IPS DF 6.9 (cell line): ENCODE results near the gene HECTD4.

ENCODE experiments used
- DNase-seq: peaks from one replicate; pipeline ENCODE4 v3.0.0-alpha.2; 2013; ENCODE audit warnings: low read depth, low spot score
- H3K27ac ChIP-seq: one replicate; pipeline ENCODE4 v1.5.1; 2013; ENCODE audit warnings: low read length, control low read depth
- H3K27me3 ChIP-seq: 2 replicates; pipeline ENCODE4 v1.6.1; 2013; ENCODE audit warnings: mild to moderate bottlenecking, low read length; ENCODE audit not compliant: control insufficient read depth, insufficient read depth
- H3K36me3 ChIP-seq: 2 replicates; pipeline ENCODE4 v1.6.1; 2013; ENCODE audit warnings: low read length; ENCODE audit not compliant: control insufficient read depth, insufficient read depth
- H3K4me1 ChIP-seq: 2 replicates; pipeline ENCODE4 v1.6.1; 2013; ENCODE audit warnings: low read length; ENCODE audit not compliant: control insufficient read depth, insufficient read depth
- H3K4me3 ChIP-seq: 2 replicates; pipeline ENCODE4 v1.5.1; 2013; ENCODE audit warnings: mild to moderate bottlenecking, low read length
- H3K9me3 ChIP-seq: 2 replicates; pipeline ENCODE4 v1.6.1; 2013; ENCODE audit warnings: low read length, inconsistent platforms; ENCODE audit not compliant: control insufficient read depth, insufficient read depth
- WGBS: extraction: QIAGEN DNeasy Blood & Tissue Kit; methylation state at CpG from one replicate; pipeline ENCODE4 v1.1.7; 2013; ENCODE audit warnings: mixed read lengths, missing lambda C conversion rate; ENCODE audit not compliant: insufficient read length, insufficient coverage; 5-methylcytosine and 5-hydroxymethylcytosine counted together

Gene HECTD4

GRCh38 chr12:112303799-112304198 lies 78.4 kb downstream of the HECTD4 start:
- no peaks in the 10 kb centered on the region for H3K9me3 ChIP-seq
- H3K36me3 ChIP-seq, result no peaks in the 10 kb centered on the region
- no peaks in the 10 kb centered on the region for H3K27me3 ChIP-seq
- DNase-seq, result no peak
- no peak overlapping the region for H3K4me3 ChIP-seq
- no peaks in the 10 kb centered on the region for H3K4me1 ChIP-seq
- no CpG with 5 or more reads among the region's 2 CpGs for WGBS
- H3K27ac ChIP-seq, result no peak overlapping the region

GRCh38 chr12:112303004-112303403 lies 79.2 kb downstream of the HECTD4 start:
- Histone ChIP-seq H3K27ac (no peak overlapping the region), H3K36me3 (no peaks in the 10 kb centered on the region), H3K4me1 (no peaks in the 10 kb centered on the region), H3K27me3 (no peaks in the 10 kb centered on the region), H3K9me3 (no peaks in the 10 kb centered on the region), H3K4me3 (no peak overlapping the region)
- WGBS, result no CpG with 5 or more reads among the region's 3 CpGs
- DNase-seq, result no peak

GRCh38 chr12:112299704-112300103 lies 82.5 kb downstream of the HECTD4 start:
- Histone ChIP-seq H3K27me3 (no peaks in the 10 kb centered on the region), H3K27ac (no peak overlapping the region), H3K4me3 (no peak overlapping the region), H3K9me3 (no peaks in the 10 kb centered on the region), H3K4me1 (no peaks in the 10 kb centered on the region), H3K36me3 (peaks cover 13% of the 10 kb centered on the region)
- DNase-seq, result no peak
- WGBS, result no CpG with 5 or more reads among the region's 3 CpGs

GRCh38 chr12:112297188-112297587 lies 85.0 kb downstream of the HECTD4 start:
- Histone ChIP-seq H3K4me1 (no peaks in the 10 kb centered on the region), H3K4me3 (no peak overlapping the region), H3K36me3 (peaks cover 13% of the 10 kb centered on the region), H3K9me3 (no peaks in the 10 kb centered on the region), H3K27me3 (no peaks in the 10 kb centered on the region), H3K27ac (no peak overlapping the region)
- no peak for DNase-seq

GRCh38 chr12:112296183-112296582 lies 86.0 kb downstream of the HECTD4 start:
- WGBS, result no CpG with 5 or more reads among the region's 3 CpGs
- H3K36me3 ChIP-seq, result peaks cover 13% of the 10 kb centered on the region
- H3K4me1 ChIP-seq, result no peaks in the 10 kb centered on the region
- H3K27me3 ChIP-seq, result no peaks in the 10 kb centered on the region
- no peak for DNase-seq
- no peak overlapping the region for H3K27ac ChIP-seq
- no peaks in the 10 kb centered on the region for H3K9me3 ChIP-seq
- H3K4me3 ChIP-seq, result no peak overlapping the region

- no peak for DNase-seq
Observed at GRCh38 chr12:112294793-112295192, 87.4 kb downstream of the HECTD4 start.

GRCh38 chr12:112288638-112289037 lies 93.6 kb downstream of the HECTD4 start:
- Histone ChIP-seq H3K27me3 (no peaks in the 10 kb centered on the region), H3K27ac (no peak overlapping the region), H3K4me1 (no peaks in the 10 kb centered on the region), H3K9me3 (no peaks in the 10 kb centered on the region), H3K36me3 (no peaks in the 10 kb centered on the region), H3K4me3 (no peak overlapping the region)
- WGBS, result no CpG with 5 or more reads among the region's 1 CpG
- no peak for DNase-seq

More at GRCh38 chr12:112294793-112295192, 87.4 kb downstream of the HECTD4 start:
- no CpG with 5 or more reads among the region's 9 CpGs for WGBS
- Histone ChIP-seq H3K36me3 (peaks cover 13% of the 10 kb centered on the region), H3K27ac (no peak overlapping the region), H3K4me1 (no peaks in the 10 kb centered on the region), H3K27me3 (no peaks in the 10 kb centered on the region), H3K9me3 (no peaks in the 10 kb centered on the region), H3K4me3 (no peak overlapping the region)

GRCh38 chr12:112285600-112286401 lies 96.4 kb downstream of the HECTD4 start:
- no peak overlapping the region for H3K27ac ChIP-seq
- no CpG with 5 or more reads among the region's 5 CpGs for WGBS
- H3K9me3 ChIP-seq, result no peaks in the 10 kb centered on the region
- H3K27me3 ChIP-seq, result no peaks in the 10 kb centered on the region
- H3K36me3 ChIP-seq, result no peaks in the 10 kb centered on the region
- no peak for DNase-seq
- no peaks in the 10 kb centered on the region for H3K4me1 ChIP-seq
- H3K4me3 ChIP-seq, result no peak overlapping the region

- Histone ChIP-seq H3K4me3 (no peak overlapping the region), H3K27me3 (no peaks in the 10 kb centered on the region), H3K4me1 (no peaks in the 10 kb centered on the region), H3K27ac (no peak overlapping the region), H3K9me3 (no peaks in the 10 kb centered on the region), H3K36me3 (no peaks in the 10 kb centered on the region)
- no peak for DNase-seq
- no CpG with 5 or more reads among the region's 2 CpGs for WGBS
Observed at GRCh38 chr12:112283546-112283945, 98.7 kb downstream of the HECTD4 start.

GRCh38 chr12:112282920-112283319 lies 99.3 kb downstream of the HECTD4 start:
- WGBS, result no CpG with 5 or more reads among the region's 8 CpGs
- H3K9me3 ChIP-seq, result no peaks in the 10 kb centered on the region
- DNase-seq, result no peak
- no peak overlapping the region for H3K27ac ChIP-seq
- no peak overlapping the region for H3K4me3 ChIP-seq
- H3K4me1 ChIP-seq, result no peaks in the 10 kb centered on the region
- no peaks in the 10 kb centered on the region for H3K27me3 ChIP-seq
- H3K36me3 ChIP-seq, result no peaks in the 10 kb centered on the region

GRCh38 chr12:112275836-112276235 lies 106.4 kb downstream of the HECTD4 start:
- Histone ChIP-seq H3K27ac (no peak overlapping the region), H3K27me3 (no peaks in the 10 kb centered on the region), H3K4me1 (no peaks in the 10 kb centered on the region), H3K36me3 (no peaks in the 10 kb centered on the region; the same call in 1 of the 2 replicates), H3K9me3 (no peaks in the 10 kb centered on the region), H3K4me3 (no peak overlapping the region)
- no CpG with 5 or more reads among the region's 3 CpGs for WGBS
- DNase-seq, result no peak
